PC-9 (cell line): ENCODE data around the gene PPM1F. TPM values are rescaled to one million over a fixed set of nuclear protein-coding genes. Genes with fewer than 3 reads are reported as not detected.

Experiments
- BruUV-seq: library from RNA; stranded (reverse); fragments of 400-500 nt; replicated peaks from 2 replicates; lab custom pipeline; 2021; lab: Mats Ljungman, UMichigan
- CTCF ChIA-PET: fragments of 300-600 bp; sonication (Branson Sonifier 250); formaldehyde crosslinking; loops from one replicate; lab custom pipeline; 2022; ENCODE audit warnings: antibody characterized with exemption; lab: Charles Lee
- POLR2A ChIA-PET: fragments of 300-600 bp; sonication (Branson Sonifier 250); formaldehyde crosslinking; loops from one replicate; lab custom pipeline; 2022; ENCODE audit warnings: antibody characterized with exemption; ENCODE audit not compliant: unreplicated experiment; lab: Charles Lee
- DNase-seq, 2 experiments: peaks; one replicate each; pipeline versions ENCODE4 v3.0.0 to v3.0.0-alpha.2; 2015 to 2022; ENCODE audit warnings: mixed read lengths in 1 of 2
- H2AFZ ChIP-seq: fragments of 200-600 bp; sonication (generic); 2 replicates; pipeline ENCODE4 v1.8.1; 2017; ENCODE audit warnings: antibody characterized with exemption
- H3F3A ChIP-seq: fragments of 200-600 bp; sonication (generic); 2 replicates; pipeline ENCODE4 v1.8.1; 2017; ENCODE audit warnings: antibody characterized with exemption, mild to moderate bottlenecking, low read depth; ENCODE audit not compliant: insufficient read depth
- H3K27ac ChIP-seq: fragments of 200-600 bp; sonication (generic); 2 replicates; pipeline ENCODE4 v1.6.1; 2016; ENCODE audit warnings: mixed run types
- H3K27me3 ChIP-seq: fragments of 200-600 bp; sonication (generic); 2 replicates; pipeline ENCODE4 v1.6.1; 2016; ENCODE audit warnings: low read depth, mixed run types; ENCODE audit not compliant: insufficient read depth
- H3K36me3 ChIP-seq: fragments of 200-600 bp; sonication (generic); 2 replicates; pipeline ENCODE4 v1.6.1; 2016; ENCODE audit warnings: low read depth, mixed run types
- H3K4me1 ChIP-seq: fragments of 200-600 bp; sonication (generic); replicated peaks from 2 replicates; pipeline ENCODE4 v1.6.1; 2016; ENCODE audit warnings: mixed run types; ENCODE audit not compliant: insufficient read depth
- H3K4me2 ChIP-seq: fragments of 200-600 bp; sonication (generic); 2 replicates; pipeline ENCODE4 v1.6.1; 2017; ENCODE audit warnings: mixed run types
- H3K4me3 ChIP-seq: fragments of 200-600 bp; sonication (generic); 2 replicates; pipeline ENCODE4 v1.6.1; 2016; ENCODE audit warnings: mixed run types
- H3K79me2 ChIP-seq: fragments of 200-600 bp; sonication (generic); 2 replicates; pipeline ENCODE4 v1.6.1; 2017; ENCODE audit warnings: low read depth, mixed run types
- H3K9me2 ChIP-seq: fragments of 200-600 bp; sonication (generic); 2 replicates; pipeline ENCODE4 v1.8.1; 2017; ENCODE audit warnings: mild to moderate bottlenecking; ENCODE audit not compliant: insufficient read depth
- H3K9me3 ChIP-seq: fragments of 200-600 bp; sonication (generic); 2 replicates; pipeline ENCODE4 v1.8.1; 2016; ENCODE audit warnings: low read depth; ENCODE audit not compliant: insufficient read depth
- H4K20me1 ChIP-seq: fragments of 200-600 bp; sonication (generic); 2 replicates; pipeline ENCODE4 v1.8.1; 2017; ENCODE audit not compliant: insufficient read depth
- CTCF ChIP-seq: fragments of 200-600 bp; sonication (generic); conservative IDR thresholded peaks from 2 replicates; pipeline ENCODE4 v1.6.1; 2017; ENCODE audit warnings: mixed run types, antibody characterized with exemption, mild to moderate bottlenecking, moderate library complexity
- EZH2 ChIP-seq: fragments of 200-600 bp; sonication (generic); IDR thresholded peaks from 2 replicates; pipeline ENCODE4 v1.8.0; 2017; ENCODE audit warnings: antibody characterized with exemption, low read depth
- intact Hi-C: fragments of 100-400 bp; cut with micrococcal nuclease; formaldehyde crosslinking; loops from one replicate; pipeline ENCODE4 v1.10.0; 2022; ENCODE audit not compliant: unreplicated experiment
- total RNA-seq: library from RNA; stranded (reverse); gene quantifications from 2 replicates; pipeline ENCODE4 v1.2.3, GENCODE V29; 2021

Gene PPM1F
- total RNA-seq, 1 experiment from 2014 or later: 20.6 TPM

GRCh38 chr22:21981874-21982273 is 29.2 kb upstream of the PPM1F start:
- no peak for TF ChIP-seq CTCF
- TF ChIP-seq EZH2: no peak
- H2AFZ ChIP-seq: peak overlapping the region; percentile 91

DNA sequence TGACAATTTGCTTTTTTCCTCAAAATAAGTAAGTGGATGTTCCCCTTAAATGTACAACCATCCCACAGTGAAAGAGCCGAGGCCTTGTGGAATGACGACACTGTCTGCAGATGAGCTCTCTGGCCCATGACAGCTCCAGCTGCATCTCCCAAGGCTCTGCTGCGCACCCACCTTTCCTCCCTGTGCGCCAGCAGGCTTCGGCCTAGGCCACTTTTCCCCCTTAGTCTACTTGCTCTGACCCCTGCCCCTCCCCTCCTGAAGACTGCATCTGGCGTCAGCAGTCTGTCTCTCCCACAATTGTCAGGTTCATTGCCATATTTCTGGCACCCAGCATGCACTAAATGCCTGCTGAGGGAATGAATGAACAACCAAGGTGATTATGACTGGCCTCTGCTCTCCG is 27.9 kb upstream of the PPM1F start:
- H3K27me3 ChIP-seq: no peaks in the 10 kb centered on the region
- no peak for DNase-seq
- no TSS peak for BruUV-seq
- no peak overlapping the region for H3K4me3 ChIP-seq
- H3K27ac ChIP-seq: no peak overlapping the region
- H4K20me1 ChIP-seq: no peaks in the 10 kb centered on the region
- POLR2A ChIA-PET: no interaction called here
- H3K4me1 ChIP-seq: no peaks in the 10 kb centered on the region
- no peaks in the 10 kb centered on the region for H3K36me3 ChIP-seq
- CTCF ChIA-PET: interaction anchor here (0.6 kb wide), 1 partner anchor 28 kb away, joined by 4 read pairs; the partner anchor contains the start of gene PPM1F
- H3K4me2 ChIP-seq: no peak overlapping the region
- intact Hi-C loops: no loop called here
- H3K9me3 ChIP-seq: no peaks in the 10 kb centered on the region
- H3K79me2 ChIP-seq: peaks cover 20% of the 10 kb centered on the region
- H3K9me2 ChIP-seq: no peaks in the 10 kb centered on the region
- TF ChIP-seq CTCF: no peak
- no peak overlapping the region for H2AFZ ChIP-seq
- H3F3A ChIP-seq: no peaks in the 10 kb centered on the region

More at GRCh38 chr22:21981874-21982273, 29.2 kb upstream of the PPM1F start:
- H3K36me3 ChIP-seq: no peaks in the 10 kb centered on the region
- H3K9me3 ChIP-seq: no peaks in the 10 kb centered on the region
- H3K27me3 ChIP-seq: no peaks in the 10 kb centered on the region
- no peaks in the 10 kb centered on the region for H3F3A ChIP-seq
- DNase-seq: no peak
- intact Hi-C loops: no loop called here
- no peaks in the 10 kb centered on the region for H4K20me1 ChIP-seq
- H3K79me2 ChIP-seq: peaks cover 20% of the 10 kb centered on the region
- BruUV-seq: no TSS peak
- peak overlapping the region; percentile 83 for H3K4me3 ChIP-seq
- peak overlapping the region; percentile 88 for H3K4me2 ChIP-seq
- ChIA-PET POLR2A (no interaction called here), CTCF (interaction anchor here (1.2 kb wide), 1 partner anchor 9 kb away, joined by 4 read pairs; no protein-coding TSS in a partner anchor)
- no peaks in the 10 kb centered on the region for H3K9me2 ChIP-seq
- no peaks in the 10 kb centered on the region for H3K4me1 ChIP-seq
- no peak overlapping the region for H3K27ac ChIP-seq

- BruUV-seq: no TSS peak
- H3K36me3 ChIP-seq: no peaks in the 10 kb centered on the region
- no peak overlapping the region for H3K27ac ChIP-seq
- H3K27me3 ChIP-seq: no peaks in the 10 kb centered on the region
- no peaks in the 10 kb centered on the region for H3K4me1 ChIP-seq
- DNase-seq: no peak
- no peak overlapping the region for H2AFZ ChIP-seq
- H3F3A ChIP-seq: no peaks in the 10 kb centered on the region
- POLR2A ChIA-PET: no interaction called here
- no peak overlapping the region for H3K4me2 ChIP-seq
- CTCF ChIA-PET: interaction anchor here (0.5 kb wide), 1 partner anchor 26 kb away, joined by 6 read pairs; the partner anchor contains the start of gene PPM1F
- no peak overlapping the region for H3K4me3 ChIP-seq
- H3K9me3 ChIP-seq: no peaks in the 10 kb centered on the region
- intact Hi-C loops: no loop called here
- TF ChIP-seq EZH2 (no peak), CTCF (no peak)
- no peaks in the 10 kb centered on the region for H4K20me1 ChIP-seq
- H3K79me2 ChIP-seq: peaks cover 20% of the 10 kb centered on the region
- no peaks in the 10 kb centered on the region for H3K9me2 ChIP-seq
Measured at GRCh38 chr22:21978564-21979386, 26.1 kb upstream of the PPM1F start.
